ENCODE measurements around the gene ZNF580.

Gene ZNF580

DNA sequence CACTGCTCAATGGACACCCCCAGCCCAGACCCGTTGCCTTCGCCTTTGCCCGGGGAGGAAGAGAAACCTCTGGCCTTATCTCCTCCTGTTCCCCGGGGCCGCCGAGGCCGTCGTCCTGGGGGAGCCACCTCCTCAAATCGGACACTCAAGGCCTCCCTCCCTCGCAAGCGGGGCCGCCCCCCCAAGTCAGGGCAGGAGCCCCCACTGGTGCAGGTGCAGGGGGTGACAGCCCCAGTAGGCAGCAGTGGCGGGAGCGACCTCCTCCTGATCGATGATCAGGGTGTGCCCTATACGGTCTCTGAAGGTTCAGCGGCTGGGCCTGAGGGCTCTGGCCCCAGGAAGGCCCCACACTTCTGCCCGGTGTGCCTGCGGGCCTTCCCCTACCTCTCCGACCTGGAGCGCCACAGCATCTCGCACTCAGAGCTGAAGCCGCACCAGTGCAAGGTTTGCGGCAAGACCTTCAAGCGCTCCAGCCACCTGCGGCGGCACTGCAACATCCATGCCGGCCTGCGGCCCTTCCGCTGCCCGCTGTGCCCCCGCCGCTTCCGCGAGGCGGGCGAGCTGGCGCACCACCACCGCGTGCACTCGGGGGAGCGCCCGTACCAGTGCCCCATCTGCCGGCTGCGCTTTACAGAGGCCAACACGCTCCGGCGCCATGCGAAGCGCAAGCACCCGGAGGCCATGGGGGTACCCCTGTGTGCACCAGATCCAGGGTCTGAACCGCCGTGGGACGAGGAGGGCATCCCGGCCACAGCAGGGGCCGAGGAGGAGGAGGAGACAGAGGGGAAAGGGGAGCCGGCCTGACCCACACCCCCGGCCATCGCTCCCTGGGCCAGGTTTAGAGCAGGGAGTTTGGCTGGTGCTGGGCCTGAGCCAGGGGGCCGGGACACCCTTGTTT lies 38.4 kb upstream of the ZNF580 start:
- Mint-ChIP-seq H3K4me1 (ENCODE audit: low read depth) (peaks cover 38% of the 10 kb centered on the region), H3K27ac (no peak overlapping the region), H3K4me3 (no peak overlapping the region), H3K9me3 (ENCODE audit: low read depth) (no peaks in the 10 kb centered on the region), H3K27me3 (no peaks in the 10 kb centered on the region), H3K36me3 (peaks cover 4% of the 10 kb centered on the region)

DNA sequence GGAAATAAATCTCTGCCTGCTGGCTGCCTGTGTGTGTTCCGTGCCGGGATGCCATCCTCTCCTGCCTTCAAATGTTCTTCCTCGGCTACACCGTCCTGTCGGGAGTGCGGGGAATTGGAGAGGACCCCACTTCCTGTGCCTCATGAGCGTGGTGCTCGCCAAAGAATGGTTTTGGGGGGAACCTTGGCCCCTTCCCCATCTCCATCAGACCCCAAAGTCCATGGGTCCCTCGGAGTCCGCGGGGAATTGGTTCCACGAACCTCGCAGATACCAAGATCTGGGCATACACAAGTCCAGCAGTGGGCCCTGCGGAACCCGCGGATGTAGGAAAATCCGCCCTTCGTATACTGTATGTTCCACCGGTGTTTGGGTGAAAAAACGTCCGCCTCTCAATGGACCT lies 37.7 kb upstream of the ZNF580 start:
- Mint-ChIP-seq H3K4me1 (ENCODE audit: low read depth) (peaks cover 46% of the 10 kb centered on the region), H3K27me3 (no peaks in the 10 kb centered on the region), H3K4me3 (peak overlapping the region; percentile 46), H3K27ac (no peak overlapping the region), H3K9me3 (ENCODE audit: low read depth) (no peaks in the 10 kb centered on the region), H3K36me3 (peaks cover 4% of the 10 kb centered on the region)

- Mint-ChIP-seq H3K27me3 (no peaks in the 10 kb centered on the region), H3K4me3 (peak overlapping the region; percentile 46), H3K4me1 (ENCODE audit: low read depth) (peaks cover 47% of the 10 kb centered on the region), H3K27ac (peak overlapping the region; percentile 28), H3K36me3 (peaks cover 2% of the 10 kb centered on the region), H3K9me3 (ENCODE audit: low read depth) (no peaks in the 10 kb centered on the region)
Observed at GRCh38 chr19:55603581-55604292, 37.1 kb upstream of the ZNF580 start.

DNA sequence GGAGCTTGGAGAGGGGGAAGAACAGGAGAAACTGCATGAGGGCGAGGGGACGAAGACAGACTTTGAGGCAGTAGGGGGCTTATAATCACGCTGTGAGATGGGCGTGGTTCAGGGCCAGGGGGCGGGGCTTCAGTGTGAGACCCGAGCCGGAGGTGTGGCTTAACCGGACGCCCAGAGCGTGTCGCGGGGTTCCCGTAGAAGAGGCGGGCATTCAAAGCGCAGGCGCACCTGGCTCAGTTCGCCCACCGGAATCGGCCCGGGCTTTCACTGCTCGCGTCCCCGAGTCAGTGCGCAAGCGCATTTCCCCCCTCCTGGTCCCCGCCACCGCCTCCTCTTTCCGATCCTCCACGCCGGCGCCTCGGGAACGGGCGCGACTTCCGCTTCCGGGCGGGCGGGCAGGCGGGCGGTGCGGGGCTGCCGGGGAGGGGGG lies 35.6 kb upstream of the ZNF580 start:
- Mint-ChIP-seq H3K36me3 (peaks cover 2% of the 10 kb centered on the region), H3K27me3 (no peaks in the 10 kb centered on the region), H3K27ac (peak overlapping the region; percentile 94), H3K4me1 (ENCODE audit: low read depth) (peaks cover 53% of the 10 kb centered on the region), H3K4me3 (peak overlapping the region; percentile 93), H3K9me3 (ENCODE audit: low read depth) (no peaks in the 10 kb centered on the region)

- Mint-ChIP-seq H3K4me3 (peak within 1 kb of the TSS; percentile 97), H3K36me3 (peaks cover 2% of the 10 kb centered on the region), H3K27me3 (no peaks in the 10 kb centered on the region), H3K9me3 (ENCODE audit: low read depth) (no peaks in the 10 kb centered on the region), H3K4me1 (ENCODE audit: low read depth) (peaks cover 59% of the 10 kb centered on the region), H3K27ac (peak within 1 kb of the TSS; percentile 97)
Observed at GRCh38 chr19:55605637-55606470, 34.9 kb upstream of the ZNF580 start, which contains the start of gene ZNF865. Gene ZNF865 (plus strand): TSS chr19:55605647. CDS start chr19:55613619, 7,972 bp downstream.

DNA sequence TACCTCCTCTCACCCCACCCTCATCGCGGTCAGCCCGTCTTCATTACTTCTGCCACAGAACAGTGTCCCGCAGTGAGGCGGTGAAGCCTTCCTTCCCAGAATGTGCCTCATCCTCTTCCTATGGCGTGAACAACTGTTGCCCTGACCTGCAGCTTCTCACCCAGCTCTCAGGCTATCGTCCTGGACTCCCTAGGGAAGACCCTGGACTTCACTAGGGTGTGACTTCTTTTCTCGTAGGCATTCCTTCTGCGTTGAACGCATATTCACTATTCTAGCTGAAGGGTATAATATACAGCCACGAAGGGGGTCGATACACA lies 34.4 kb upstream of the ZNF580 start:
- H3K9me3 Mint-ChIP-seq (ENCODE audit: low read depth) = no peaks in the 10 kb centered on the region
- H3K27me3 Mint-ChIP-seq = no peaks in the 10 kb centered on the region
- peak overlapping the region; percentile 97 for H3K4me3 Mint-ChIP-seq
- peaks cover 59% of the 10 kb centered on the region for H3K4me1 Mint-ChIP-seq (ENCODE audit: low read depth)
- H3K27ac Mint-ChIP-seq = peak overlapping the region; percentile 97
- H3K36me3 Mint-ChIP-seq = peaks cover 2% of the 10 kb centered on the region

- H3K36me3 Mint-ChIP-seq = peaks cover 2% of the 10 kb centered on the region
Observed at GRCh38 chr19:55606817-55607216, 34.0 kb upstream of the ZNF580 start.

GRCh38 chr19:55609326-55609725 lies 31.5 kb upstream of the ZNF580 start:
- peak overlapping the region; percentile 56 for H3K27ac Mint-ChIP-seq

More at GRCh38 chr19:55606817-55607216, 34.0 kb upstream of the ZNF580 start:
- Mint-ChIP-seq H3K4me3 (peak overlapping the region; percentile 97), H3K9me3 (ENCODE audit: low read depth) (no peaks in the 10 kb centered on the region), H3K27me3 (no peaks in the 10 kb centered on the region), H3K27ac (peak overlapping the region; percentile 97), H3K4me1 (ENCODE audit: low read depth) (peaks cover 59% of the 10 kb centered on the region)

DNA sequence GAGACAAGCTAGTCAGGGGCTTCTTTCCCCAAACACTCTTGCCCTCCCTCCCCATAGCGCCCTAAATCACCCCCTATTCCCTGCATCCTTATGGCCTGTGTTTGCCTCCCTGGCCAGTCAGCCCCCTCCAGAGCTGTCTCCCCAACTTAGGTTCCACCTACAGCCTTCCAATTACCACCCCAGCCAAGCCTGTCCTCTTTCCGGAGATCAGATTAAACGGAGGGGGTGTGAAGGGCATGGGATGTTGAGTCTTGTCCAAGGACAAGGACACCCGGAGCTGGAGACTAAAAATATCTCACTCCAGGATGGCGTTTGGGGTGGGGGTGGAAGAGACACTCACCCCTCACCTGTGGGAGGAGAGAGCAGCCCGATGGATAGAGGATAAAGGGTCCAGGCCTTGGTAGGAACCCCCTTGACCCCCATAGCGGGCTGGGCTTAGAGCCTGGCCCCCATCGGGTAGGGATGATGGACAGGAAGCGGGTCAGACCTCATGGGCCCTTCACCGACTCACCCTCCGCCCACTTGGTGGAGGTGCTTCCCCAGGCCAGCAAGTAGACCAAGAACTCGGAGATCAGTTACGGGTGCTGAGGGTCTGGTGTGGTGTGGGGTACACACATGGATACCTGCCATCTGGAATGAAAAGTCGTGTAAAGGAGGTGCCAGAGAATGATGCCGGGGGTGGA lies 29.4 kb upstream of the ZNF580 start:
- peak overlapping the region; percentile 34 for H3K27ac Mint-ChIP-seq

More at GRCh38 chr19:55609326-55609725, 31.5 kb upstream of the ZNF580 start:
- peaks cover 58% of the 10 kb centered on the region for H3K4me1 Mint-ChIP-seq (ENCODE audit: low read depth)
- no peaks in the 10 kb centered on the region for H3K9me3 Mint-ChIP-seq (ENCODE audit: low read depth)
- H3K36me3 Mint-ChIP-seq = peaks cover 2% of the 10 kb centered on the region
- no peak overlapping the region for H3K4me3 Mint-ChIP-seq
- H3K27me3 Mint-ChIP-seq = no peaks in the 10 kb centered on the region

GRCh38 chr19:55611983-55612645 lies 28.7 kb upstream of the ZNF580 start:
- Mint-ChIP-seq H3K36me3 (peaks cover 2% of the 10 kb centered on the region), H3K27ac (peak overlapping the region; percentile 28)

More for the DNA sequence above, 29.4 kb upstream of the ZNF580 start:
- Mint-ChIP-seq H3K9me3 (ENCODE audit: low read depth) (no peaks in the 10 kb centered on the region), H3K4me1 (ENCODE audit: low read depth) (peaks cover 48% of the 10 kb centered on the region), H3K36me3 (peaks cover 2% of the 10 kb centered on the region), H3K27me3 (no peaks in the 10 kb centered on the region), H3K4me3 (no peak overlapping the region)

GRCh38 chr19:55613396-55613795 lies 27.4 kb upstream of the ZNF580 start:
- H3K36me3 Mint-ChIP-seq = no peaks in the 10 kb centered on the region
- H3K4me3 Mint-ChIP-seq = no peak overlapping the region
- H3K27me3 Mint-ChIP-seq = no peaks in the 10 kb centered on the region
- no peak overlapping the region for H3K27ac Mint-ChIP-seq
- no peaks in the 10 kb centered on the region for H3K9me3 Mint-ChIP-seq (ENCODE audit: low read depth)
- peaks cover 34% of the 10 kb centered on the region for H3K4me1 Mint-ChIP-seq (ENCODE audit: low read depth)

More at GRCh38 chr19:55611983-55612645, 28.7 kb upstream of the ZNF580 start:
- peaks cover 41% of the 10 kb centered on the region for H3K4me1 Mint-ChIP-seq (ENCODE audit: low read depth)
- no peaks in the 10 kb centered on the region for H3K27me3 Mint-ChIP-seq
- no peak overlapping the region for H3K4me3 Mint-ChIP-seq
- no peaks in the 10 kb centered on the region for H3K9me3 Mint-ChIP-seq (ENCODE audit: low read depth)

- H3K9me3 Mint-ChIP-seq (ENCODE audit: low read depth) = no peaks in the 10 kb centered on the region
- peaks cover 33% of the 10 kb centered on the region for H3K4me1 Mint-ChIP-seq (ENCODE audit: low read depth)
- no peak overlapping the region for H3K4me3 Mint-ChIP-seq
- H3K36me3 Mint-ChIP-seq = no peaks in the 10 kb centered on the region
- H3K27me3 Mint-ChIP-seq = no peaks in the 10 kb centered on the region
- H3K27ac Mint-ChIP-seq = no peak overlapping the region
Observed at GRCh38 chr19:55613930-55614710, 26.7 kb upstream of the ZNF580 start.

Data from activated naive CD8-positive, alpha-beta T cell (primary cell).